Neural cell (in vitro differentiated cells): ENCODE results near the gene TBC1D16. TPM values are rescaled to one million over a fixed set of nuclear protein-coding genes. Genes with fewer than 3 reads are reported as not detected.

Experiments
- H2AFZ ChIP-seq: fragments of 200-600, 300-800 bp; sonication (generic), shearing (Covaris generic); 2 replicates; pipeline ENCODE4 v1.6.0; 2014; ENCODE audit warnings: low read depth, mild to moderate bottlenecking, antibody characterized with exemption, low read length, moderate library complexity
- H3F3A ChIP-seq: fragments of 200-600 bp; shearing (Covaris generic); 2 replicates; pipeline ENCODE4 v1.6.1; 2016; ENCODE audit warnings: mild to moderate bottlenecking, moderate library complexity, mixed read lengths, antibody characterized with exemption, low read length; ENCODE audit not compliant: insufficient read depth, poor library complexity, severe bottlenecking
- H3K27ac ChIP-seq: fragments of 200-600, 300-800 bp; sonication (generic), shearing (Covaris generic); 2 replicates; pipeline ENCODE4 v1.5.1; 2014; ENCODE audit warnings: mild to moderate bottlenecking, low read length, moderate library complexity
- H3K27me3 ChIP-seq: fragments of 300-800, 200-600 bp; sonication (generic), shearing (Covaris generic); 2 replicates; pipeline ENCODE4 v1.6.0; 2014; ENCODE audit warnings: mild to moderate bottlenecking, low read depth, low read length, moderate library complexity; ENCODE audit not compliant: insufficient read depth
- H3K36me3 ChIP-seq: fragments of 300-800, 200-600 bp; sonication (generic), shearing (Covaris generic); 2 replicates; pipeline ENCODE4 v1.5.1; 2014; ENCODE audit warnings: mild to moderate bottlenecking, antibody characterized with exemption, low read length, moderate library complexity; ENCODE audit not compliant: insufficient read depth
- H3K4me2 ChIP-seq: fragments of 300-800, 200-600 bp; sonication (generic), shearing (Covaris generic); 2 replicates; pipeline ENCODE4 v1.6.0; 2014; ENCODE audit warnings: mild to moderate bottlenecking, low read length
- H3K4me3 ChIP-seq: fragments of 300-800, 200-600 bp; sonication (generic), shearing (Covaris generic); 2 replicates; pipeline ENCODE4 v1.5.1; 2014; ENCODE audit warnings: mild to moderate bottlenecking, low read length, moderate library complexity
- H3K79me2 ChIP-seq: fragments of 200-600 bp; shearing (Covaris generic); replicated peaks from 2 replicates; pipeline ENCODE4 v1.6.0; 2014; ENCODE audit warnings: mild to moderate bottlenecking, low read length, moderate library complexity; ENCODE audit not compliant: insufficient read depth
- H3K9ac ChIP-seq: fragments of 300-800, 200-600 bp; sonication (generic), shearing (Covaris generic); 2 replicates; pipeline ENCODE4 v1.6.1; 2016; ENCODE audit warnings: mild to moderate bottlenecking, low read length, mixed read lengths
- H3K9me2 ChIP-seq: fragments of 200-600 bp; shearing (Covaris generic); 2 replicates; pipeline ENCODE4 v1.6.1; 2016; ENCODE audit warnings: mild to moderate bottlenecking, low read length, mixed read lengths; ENCODE audit not compliant: insufficient read depth
- H3K9me3 ChIP-seq: fragments of 200-600, 300-800 bp; sonication (generic), shearing (Covaris generic); 2 replicates; pipeline ENCODE4 v1.6.1; 2016; ENCODE audit warnings: mild to moderate bottlenecking, mixed run types, low read length, moderate library complexity, mixed read lengths
- H4K20me1 ChIP-seq: fragments of 200-600 bp; shearing (Covaris generic); 2 replicates; pipeline ENCODE4 v1.6.1; 2016; ENCODE audit warnings: mild to moderate bottlenecking, mixed run types; ENCODE audit not compliant: insufficient read depth
- CTCF ChIP-seq: fragments of 450-650 bp; IDR thresholded peaks from 2 replicates; pipeline ENCODE4 v1.5.1; 2014; ENCODE audit warnings: antibody characterized with exemption, mild to moderate bottlenecking, moderate library complexity; ENCODE audit not compliant: poor library complexity, severe bottlenecking
- EP300 ChIP-seq: fragments of 450-650 bp; conservative IDR thresholded peaks from 2 replicates; pipeline ENCODE4 v1.6.1; 2014; ENCODE audit warnings: antibody characterized with exemption, mild to moderate bottlenecking, moderate library complexity; ENCODE audit not compliant: poor library complexity, severe bottlenecking
- EZH2 ChIP-seq: fragments of 200-600, 300-800 bp; shearing (Covaris generic), sonication (generic); IDR thresholded peaks from 2 replicates; pipeline ENCODE4 v1.6.1; 2014; ENCODE audit warnings: antibody characterized with exemption, low read length, borderline replicate concordance, mild to moderate bottlenecking; ENCODE audit not compliant: insufficient read depth, poor library complexity, severe bottlenecking
- MXI1 ChIP-seq: fragments of 450-650 bp; conservative IDR thresholded peaks from 2 replicates; pipeline ENCODE4 v1.6.1; 2014; ENCODE audit warnings: antibody characterized with exemption, mild to moderate bottlenecking; ENCODE audit not compliant: poor library complexity, severe bottlenecking
- POLR2AphosphoS5 ChIP-seq: IDR thresholded peaks from 2 replicates; pipeline ENCODE4 v1.6.1; 2012
- RAD21 ChIP-seq: fragments of 450-650 bp; conservative IDR thresholded peaks from 2 replicates; pipeline ENCODE4 v1.6.1; 2014; ENCODE audit warnings: antibody characterized with exemption, mild to moderate bottlenecking, moderate library complexity
- SMC3 ChIP-seq: fragments of 450-650 bp; conservative IDR thresholded peaks from 2 replicates; pipeline ENCODE4 v1.6.1; 2014; ENCODE audit warnings: antibody characterized with exemption, mild to moderate bottlenecking, moderate library complexity; ENCODE audit not compliant: poor library complexity
- TAF1 ChIP-seq: IDR thresholded peaks from 2 replicates; pipeline ENCODE4 v1.6.1; 2012; ENCODE audit warnings: low read depth
- polyA plus RNA-seq: library from polyadenylated mRNA; depleted of rRNA; stranded (reverse); fragments of >200 nt; gene quantifications from 2 replicates; pipeline ENCODE4 v1.2.3, GENCODE V29; 2014
- TF ChIP-seq, protein P1 (sequence below): IDR thresholded peaks from 2 replicates; pipeline ENCODE4 v1.6.1; 2012; ENCODE audit warnings: borderline replicate concordance

TBC1D16 gene
- polyA plus RNA-seq, 1 donor from 2014 or later: 19.8 TPM

DNA sequence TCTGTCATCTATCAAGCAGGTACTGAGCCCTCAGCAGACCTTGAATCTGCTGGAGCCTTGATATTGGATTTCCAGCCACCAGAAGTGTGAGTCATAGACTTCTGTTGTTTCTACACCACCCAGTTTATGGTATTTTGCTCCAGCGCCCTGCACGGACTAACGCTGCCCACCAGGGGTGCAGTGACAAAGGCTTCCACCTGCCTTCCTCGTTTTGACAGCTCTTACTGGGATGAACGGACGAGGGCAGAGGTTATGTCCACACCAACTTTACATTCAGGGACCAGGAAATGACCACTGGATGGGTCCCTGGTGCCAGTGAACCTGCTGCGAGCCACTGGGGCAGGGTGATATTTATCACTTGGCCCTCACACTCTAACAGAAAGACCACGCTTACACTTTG is 129.8 kb downstream of the TBC1D16 start:
- no peaks in the 10 kb centered on the region for H3F3A ChIP-seq
- TF ChIP-seq SMC3 (no peak), TAF1 (no peak), EP300 (no peak), CTCF (no peak), POLR2AphosphoS5 (no peak)
- no peaks in the 10 kb centered on the region for H3K9me2 ChIP-seq
- no peak overlapping the region for H3K4me3 ChIP-seq
- H3K79me2 ChIP-seq: no peaks in the 10 kb centered on the region
- no peak overlapping the region for H3K9ac ChIP-seq
- H3K9me3 ChIP-seq: no peaks in the 10 kb centered on the region
- no peaks in the 10 kb centered on the region for H3K27me3 ChIP-seq
- no peaks in the 10 kb centered on the region for H3K36me3 ChIP-seq
- no peaks in the 10 kb centered on the region for H4K20me1 ChIP-seq
- no peak overlapping the region for H2AFZ ChIP-seq
- no peak overlapping the region for H3K4me2 ChIP-seq
- H3K27ac ChIP-seq: no peak overlapping the region

GRCh38 chr17:79904865-79905264 is 130.8 kb downstream of the TBC1D16 start:
- no peaks in the 10 kb centered on the region for H4K20me1 ChIP-seq
- no peaks in the 10 kb centered on the region for H3K36me3 ChIP-seq
- H2AFZ ChIP-seq: no peak overlapping the region
- peaks cover under 1% of the 10 kb centered on the region for H3K9me3 ChIP-seq
- TF ChIP-seq EZH2 (no peak), CTCF (no peak), SMC3 (no peak), TAF1 (no peak), POLR2AphosphoS5 (no peak), EP300 (no peak), MXI1 (no peak), RAD21 (no peak)
- TF ChIP-seq, protein P1, sequence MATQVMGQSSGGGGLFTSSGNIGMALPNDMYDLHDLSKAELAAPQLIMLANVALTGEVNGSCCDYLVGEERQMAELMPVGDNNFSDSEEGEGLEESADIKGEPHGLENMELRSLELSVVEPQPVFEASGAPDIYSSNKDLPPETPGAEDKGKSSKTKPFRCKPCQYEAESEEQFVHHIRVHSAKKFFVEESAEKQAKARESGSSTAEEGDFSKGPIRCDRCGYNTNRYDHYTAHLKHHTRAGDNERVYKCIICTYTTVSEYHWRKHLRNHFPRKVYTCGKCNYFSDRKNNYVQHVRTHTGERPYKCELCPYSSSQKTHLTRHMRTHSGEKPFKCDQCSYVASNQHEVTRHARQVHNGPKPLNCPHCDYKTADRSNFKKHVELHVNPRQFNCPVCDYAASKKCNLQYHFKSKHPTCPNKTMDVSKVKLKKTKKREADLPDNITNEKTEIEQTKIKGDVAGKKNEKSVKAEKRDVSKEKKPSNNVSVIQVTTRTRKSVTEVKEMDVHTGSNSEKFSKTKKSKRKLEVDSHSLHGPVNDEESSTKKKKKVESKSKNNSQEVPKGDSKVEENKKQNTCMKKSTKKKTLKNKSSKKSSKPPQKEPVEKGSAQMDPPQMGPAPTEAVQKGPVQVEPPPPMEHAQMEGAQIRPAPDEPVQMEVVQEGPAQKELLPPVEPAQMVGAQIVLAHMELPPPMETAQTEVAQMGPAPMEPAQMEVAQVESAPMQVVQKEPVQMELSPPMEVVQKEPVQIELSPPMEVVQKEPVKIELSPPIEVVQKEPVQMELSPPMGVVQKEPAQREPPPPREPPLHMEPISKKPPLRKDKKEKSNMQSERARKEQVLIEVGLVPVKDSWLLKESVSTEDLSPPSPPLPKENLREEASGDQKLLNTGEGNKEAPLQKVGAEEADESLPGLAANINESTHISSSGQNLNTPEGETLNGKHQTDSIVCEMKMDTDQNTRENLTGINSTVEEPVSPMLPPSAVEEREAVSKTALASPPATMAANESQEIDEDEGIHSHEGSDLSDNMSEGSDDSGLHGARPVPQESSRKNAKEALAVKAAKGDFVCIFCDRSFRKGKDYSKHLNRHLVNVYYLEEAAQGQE: no peak
- no peaks in the 10 kb centered on the region for H3K27me3 ChIP-seq
- H3K4me3 ChIP-seq: no peak overlapping the region
- no peak overlapping the region for H3K4me2 ChIP-seq
- no peak overlapping the region for H3K9ac ChIP-seq
- no peaks in the 10 kb centered on the region for H3K79me2 ChIP-seq
- H3K27ac ChIP-seq: no peak overlapping the region
- no peaks in the 10 kb centered on the region for H3F3A ChIP-seq
- no peaks in the 10 kb centered on the region for H3K9me2 ChIP-seq
